HepG2 (cell line): Measurements from ENCODE around the gene SLC38A3. TPM values are rescaled to one million over a fixed set of nuclear protein-coding genes. Genes with fewer than 3 reads are reported as not detected.

Experiments
- AHR ChIP-seq: IDR thresholded peaks from 2 replicates; pipeline ENCODE4 v1.6.1; 2018; ENCODE audit warnings: missing genetic modification reagents, missing compliant biosample characterization
- ATF1 ChIP-seq: IDR thresholded peaks from 2 replicates; pipeline ENCODE4 v1.6.1; 2016; ENCODE audit warnings: mild to moderate bottlenecking, control low read depth
- CEBPZ ChIP-seq: IDR thresholded peaks from 2 replicates; pipeline ENCODE4 v1.6.1; 2012; ENCODE audit warnings: low read length, improper control_type of control experiment
- CENPX ChIP-seq: sonication (generic); formaldehyde crosslinking; IDR thresholded peaks from 2 replicates; pipeline ENCODE4 v1.9.0; 2021; ENCODE audit warnings: mild to moderate bottlenecking, missing genetic modification reagents, moderate library complexity
- JUN ChIP-seq: sonication (generic); formaldehyde crosslinking; IDR thresholded peaks from 2 replicates; pipeline ENCODE4 v1.4.0; 2020; ENCODE audit warnings: mild to moderate bottlenecking, missing genetic modification reagents
- JUND ChIP-seq: sonication (generic); formaldehyde crosslinking; IDR thresholded peaks from 2 replicates; pipeline ENCODE4 v1.8.0; 2022; ENCODE audit warnings: mild to moderate bottlenecking, missing genetic modification reagents
- KAT7 ChIP-seq: IDR thresholded peaks from 2 replicates; pipeline ENCODE4 v1.6.1; 2018; ENCODE audit warnings: borderline replicate concordance, missing compliant biosample characterization
- KLF13 ChIP-seq: sonication (generic); formaldehyde crosslinking; IDR thresholded peaks from 2 replicates; pipeline ENCODE4 v1.4.0; 2020; ENCODE audit warnings: mild to moderate bottlenecking, missing genetic modification reagents
- NRL ChIP-seq: sonication (generic); formaldehyde crosslinking; IDR thresholded peaks from 2 replicates; pipeline ENCODE4 v1.5.0; 2020; ENCODE audit warnings: missing genetic modification reagents, mild to moderate bottlenecking, moderate library complexity, borderline replicate concordance
- SIN3A ChIP-seq: IDR thresholded peaks from 2 replicates; pipeline ENCODE4 v1.6.1; 2011; ENCODE audit warnings: low read depth, mild to moderate bottlenecking, control low read depth, low read length, borderline replicate concordance
- SOX5 ChIP-seq: IDR thresholded peaks from 2 replicates; pipeline ENCODE4 v1.6.1; 2016; ENCODE audit warnings: borderline replicate concordance
- SRY ChIP-seq: sonication (generic); formaldehyde crosslinking; IDR thresholded peaks from 2 replicates; pipeline ENCODE4 v1.8.0; 2022; ENCODE audit warnings: mild to moderate bottlenecking, missing genetic modification reagents
- ZNF350 ChIP-seq: sonication (generic); formaldehyde crosslinking; IDR thresholded peaks from 2 replicates; pipeline ENCODE4 v1.4.0; 2020; ENCODE audit warnings: mild to moderate bottlenecking, low read depth, missing genetic modification reagents, borderline replicate concordance
- ZNF629 ChIP-seq: sonication (generic); formaldehyde crosslinking; conservative IDR thresholded peaks from 2 replicates; pipeline ENCODE4 v1.5.0; 2020; ENCODE audit warnings: missing genetic modification reagents
- ZNF776 ChIP-seq: sonication (generic); formaldehyde crosslinking; IDR thresholded peaks from 2 replicates; pipeline ENCODE4 v1.4.0; 2020; ENCODE audit warnings: mild to moderate bottlenecking, missing genetic modification reagents
- polyA plus RNA-seq, 8 experiments: library from polyadenylated mRNA; depleted of rRNA in 3 of 8; stranded (reverse) in 7 of 8; unstranded in 1 of 8; fragments of >200 nt; fragmentation: Illumina TruSeq in 4 of 8; extraction: Trizol in 4 of 8; gene quantifications; 2 replicates each; pipeline versions ENCODE4 v1.2.1 to v1.2.3, GENCODE V29; 2011 to 2016; ENCODE audit warnings: low read depth in 4 of 8, missing spikeins in 1 of 8, mixed read lengths in 1 of 8; ENCODE audit not compliant: insufficient read depth in 1 of 8
- total RNA-seq, 5 experiments: library from RNA; depleted of rRNA; stranded (reverse); fragments of >200 nt; fragmentation: Illumina TruSeq; extraction: Trizol; gene quantifications; 2 replicates each; pipeline ENCODE4 v1.2.3, GENCODE V29; 2016; ENCODE audit warnings: low read depth in 1 of 5
- TF ChIP-seq, protein P1 (sequence below), 2 experiments: sonication (generic) in 1 of 2; formaldehyde crosslinking in 1 of 2; IDR thresholded peaks; 2 replicates each; pipeline versions ENCODE4 v1.4.0 to v1.6.1; 2016 to 2020; ENCODE audit warnings: borderline replicate concordance in 1 of 2, low read depth in 1 of 2, mild to moderate bottlenecking in 1 of 2, missing genetic modification reagents in 1 of 2
- TF ChIP-seq, protein P2 (sequence below): sonication (generic); formaldehyde crosslinking; IDR thresholded peaks from 2 replicates; pipeline ENCODE4 v1.5.1; 2020; ENCODE audit warnings: mild to moderate bottlenecking, missing genetic modification reagents, moderate library complexity
- TF ChIP-seq, protein P3 (sequence below): sonication (generic); formaldehyde crosslinking; IDR thresholded peaks from 2 replicates; pipeline ENCODE4 v1.5.0; 2020; ENCODE audit warnings: mild to moderate bottlenecking, missing genetic modification reagents

The SLC38A3 gene
- total and polyA plus RNA-seq, 2 of the 13 experiments (the other 11 are each of a cell fraction or from before 2014, with no cell fraction given), result 29.8 to 164 TPM

- TF ChIP-seq, protein P1, sequence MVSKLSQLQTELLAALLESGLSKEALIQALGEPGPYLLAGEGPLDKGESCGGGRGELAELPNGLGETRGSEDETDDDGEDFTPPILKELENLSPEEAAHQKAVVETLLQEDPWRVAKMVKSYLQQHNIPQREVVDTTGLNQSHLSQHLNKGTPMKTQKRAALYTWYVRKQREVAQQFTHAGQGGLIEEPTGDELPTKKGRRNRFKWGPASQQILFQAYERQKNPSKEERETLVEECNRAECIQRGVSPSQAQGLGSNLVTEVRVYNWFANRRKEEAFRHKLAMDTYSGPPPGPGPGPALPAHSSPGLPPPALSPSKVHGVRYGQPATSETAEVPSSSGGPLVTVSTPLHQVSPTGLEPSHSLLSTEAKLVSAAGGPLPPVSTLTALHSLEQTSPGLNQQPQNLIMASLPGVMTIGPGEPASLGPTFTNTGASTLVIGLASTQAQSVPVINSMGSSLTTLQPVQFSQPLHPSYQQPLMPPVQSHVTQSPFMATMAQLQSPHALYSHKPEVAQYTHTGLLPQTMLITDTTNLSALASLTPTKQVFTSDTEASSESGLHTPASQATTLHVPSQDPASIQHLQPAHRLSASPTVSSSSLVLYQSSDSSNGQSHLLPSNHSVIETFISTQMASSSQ (IDR thresholded peaks at IDR 0.05; ENCODE audit: low read depth), result no peak
- TF ChIP-seq, protein P1 (CRISPR knock-in tag; IDR thresholded peaks at IDR 0.05; ENCODE audit: borderline replicate concordance), result no peak
- TF ChIP-seq ATF1 (CRISPR knock-in tag), result no peak
- TF ChIP-seq SIN3A, result 0 out of 2 replicates have a peak, but pooled peaks have one; percentile 20
- TF ChIP-seq AHR (CRISPR knock-in tag), result no peak
- TF ChIP-seq KAT7, result peak; percentile 25; the same call in 1 of the 2 replicates
- TF ChIP-seq, protein P2, sequence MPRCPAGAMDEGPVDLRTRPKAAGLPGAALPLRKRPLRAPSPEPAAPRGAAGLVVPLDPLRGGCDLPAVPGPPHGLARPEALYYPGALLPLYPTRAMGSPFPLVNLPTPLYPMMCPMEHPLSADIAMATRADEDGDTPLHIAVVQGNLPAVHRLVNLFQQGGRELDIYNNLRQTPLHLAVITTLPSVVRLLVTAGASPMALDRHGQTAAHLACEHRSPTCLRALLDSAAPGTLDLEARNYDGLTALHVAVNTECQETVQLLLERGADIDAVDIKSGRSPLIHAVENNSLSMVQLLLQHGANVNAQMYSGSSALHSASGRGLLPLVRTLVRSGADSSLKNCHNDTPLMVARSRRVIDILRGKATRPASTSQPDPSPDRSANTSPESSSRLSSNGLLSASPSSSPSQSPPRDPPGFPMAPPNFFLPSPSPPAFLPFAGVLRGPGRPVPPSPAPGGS (CRISPR knock-in tag), result peak; percentile 46; the same call in 1 of the 2 replicates
- no peak for TF ChIP-seq CENPX (CRISPR knock-in tag)
- TF ChIP-seq NRL (CRISPR knock-in tag), result peak; percentile 33; the same call in 1 of the 2 replicates
- TF ChIP-seq, protein P3, sequence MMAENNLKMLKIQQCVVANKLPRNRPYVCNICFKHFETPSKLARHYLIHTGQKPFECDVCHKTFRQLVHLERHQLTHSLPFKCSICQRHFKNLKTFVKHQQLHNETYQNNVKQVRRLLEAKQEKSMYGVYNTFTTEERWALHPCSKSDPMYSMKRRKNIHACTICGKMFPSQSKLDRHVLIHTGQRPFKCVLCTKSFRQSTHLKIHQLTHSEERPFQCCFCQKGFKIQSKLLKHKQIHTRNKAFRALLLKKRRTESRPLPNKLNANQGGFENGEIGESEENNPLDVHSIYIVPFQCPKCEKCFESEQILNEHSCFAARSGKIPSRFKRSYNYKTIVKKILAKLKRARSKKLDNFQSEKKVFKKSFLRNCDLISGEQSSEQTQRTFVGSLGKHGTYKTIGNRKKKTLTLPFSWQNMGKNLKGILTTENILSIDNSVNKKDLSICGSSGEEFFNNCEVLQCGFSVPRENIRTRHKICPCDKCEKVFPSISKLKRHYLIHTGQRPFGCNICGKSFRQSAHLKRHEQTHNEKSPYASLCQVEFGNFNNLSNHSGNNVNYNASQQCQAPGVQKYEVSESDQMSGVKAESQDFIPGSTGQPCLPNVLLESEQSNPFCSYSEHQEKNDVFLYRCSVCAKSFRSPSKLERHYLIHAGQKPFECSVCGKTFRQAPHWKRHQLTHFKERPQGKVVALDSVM (CRISPR knock-in tag), result no peak
- no peak for TF ChIP-seq JUN (CRISPR knock-in tag)
- TF ChIP-seq KLF13 (CRISPR knock-in tag), result no peak
- TF ChIP-seq ZNF350 (CRISPR knock-in tag), result peak; percentile 74; the same call in 1 of the 2 replicates
- no peak for TF ChIP-seq ZNF776 (CRISPR knock-in tag)
- peak; percentile 8; the same call in 1 of the 2 replicates for TF ChIP-seq ZNF629 (CRISPR knock-in tag)
- no peak for TF ChIP-seq SRY (CRISPR knock-in tag)
- TF ChIP-seq CEBPZ, result no peak
- peak; percentile 36; the same call in 1 of the 2 replicates for TF ChIP-seq SOX5
- TF ChIP-seq JUND (CRISPR knock-in tag), result 0 out of 2 replicates have a peak, but pooled peaks have one; percentile 55
These were observed 3.3 kb upstream of the SLC38A3 start (continued) for GRCh38 chr3:50201573-50202315.
